Esophagus muscularis mucosa (tissue), 4 donors: ENCODE data around the gene SIK3. TPM values are rescaled to one million over a fixed set of nuclear protein-coding genes. Genes with fewer than 3 reads are reported as not detected.
A peak's percentile ranks its signal among the peaks of the same experiment; 100 is the strongest.

Source experiments
- DNase-seq: peaks from one replicate; pipeline ENCODE4 v3.0.0-alpha.2; 2017; ENCODE audit errors: extremely low spot score
- H3K27ac ChIP-seq, 4 donors: fragments of 200-600 bp; sonication (generic); replicated peaks in 1 of 4; 1 replicate in 3 of 4; 2 replicates in 1 of 4; pipeline ENCODE4 v1.5.1; 2016 to 2019; ENCODE audit warnings: mild to moderate bottlenecking in 1 of 4
- H3K27me3 ChIP-seq, 4 donors: fragments of 200-600 bp; sonication (generic); one replicate each; pipeline versions ENCODE4 v1.5.1 to v1.6.0; 2016 to 2019
- H3K36me3 ChIP-seq, 4 donors: fragments of 200-600 bp; sonication (generic); one replicate each; pipeline ENCODE4 v1.5.1; 2016 to 2019
- H3K4me1 ChIP-seq, 4 donors: fragments of 200-600 bp; sonication (generic); one replicate each; pipeline ENCODE4 v1.5.1; 2016 to 2019
- H3K4me3 ChIP-seq, 4 donors: fragments of 200-600 bp; sonication (generic); 1 replicate in 2 of 4; 2 replicates in 2 of 4; pipeline ENCODE4 v1.5.1; 2016 to 2019; ENCODE audit warnings: mild to moderate bottlenecking in 4 of 4, moderate library complexity in 1 of 4
- H3K9me3 ChIP-seq, 4 donors: fragments of 200-600 bp; sonication (generic); 1 replicate in 3 of 4; 2 replicates in 1 of 4; pipeline ENCODE4 v1.5.1; 2016 to 2019
- EP300 ChIP-seq: sonication (generic); formaldehyde crosslinking; IDR thresholded peaks from one replicate; pipeline ENCODE4 v1.6.1; 2017; ENCODE audit warnings: antibody characterized with exemption
- POLR2A ChIP-seq: fragments of 450-650 bp; IDR thresholded peaks from one replicate; pipeline ENCODE4 v1.6.1; 2017; ENCODE audit warnings: antibody characterized with exemption, moderate library complexity, mild to moderate bottlenecking, low read depth
- POLR2AphosphoS5 ChIP-seq, 2 donors: sonication (generic); formaldehyde crosslinking; IDR thresholded peaks; one replicate each; pipeline ENCODE4 v1.6.1; 2017; ENCODE audit warnings: antibody characterized with exemption in 2 of 2
- WGBS: methylation state at CpG from one replicate; pipeline ENCODE4 v1.1.5; 2018; 5-methylcytosine and 5-hydroxymethylcytosine counted together
- intact Hi-C: fragments of 100-400 bp; cut with DNase I; formaldehyde crosslinking; loops from one replicate; pipeline ENCODE4 v1.15.1; 2023
- total RNA-seq, 4 donors: library from RNA; depleted of rRNA; stranded (reverse); fragments of >200 nt; gene quantifications; one replicate each; pipeline versions ENCODE4 v1.1.0 to v1.2.1, GENCODE V29; 2016
- TF ChIP-seq, protein P1 (sequence below), 3 experiments: fragments of 200-600 bp in 2 of 3; fragments of 450-650 bp in 1 of 3; sonication (generic) in 2 of 3; IDR thresholded peaks; one replicate each; pipeline ENCODE4 v1.5.1; 2017 to 2019; ENCODE audit warnings: antibody characterized with exemption in 3 of 3, mild to moderate bottlenecking in 2 of 3, moderate library complexity in 1 of 3

The SIK3 gene
- total RNA-seq, 4 donors from 2014 or later = 39.5 to 53.5 (median 42.3) TPM

GRCh38 chr11:116935089-116935488, 163.1 kb downstream of the SIK3 start:
- TF ChIP-seq EP300 (no peak), POLR2AphosphoS5 (IDR thresholded peaks at IDR 0.05) (no peak), POLR2A (no peak)
- TF ChIP-seq, protein P1, sequence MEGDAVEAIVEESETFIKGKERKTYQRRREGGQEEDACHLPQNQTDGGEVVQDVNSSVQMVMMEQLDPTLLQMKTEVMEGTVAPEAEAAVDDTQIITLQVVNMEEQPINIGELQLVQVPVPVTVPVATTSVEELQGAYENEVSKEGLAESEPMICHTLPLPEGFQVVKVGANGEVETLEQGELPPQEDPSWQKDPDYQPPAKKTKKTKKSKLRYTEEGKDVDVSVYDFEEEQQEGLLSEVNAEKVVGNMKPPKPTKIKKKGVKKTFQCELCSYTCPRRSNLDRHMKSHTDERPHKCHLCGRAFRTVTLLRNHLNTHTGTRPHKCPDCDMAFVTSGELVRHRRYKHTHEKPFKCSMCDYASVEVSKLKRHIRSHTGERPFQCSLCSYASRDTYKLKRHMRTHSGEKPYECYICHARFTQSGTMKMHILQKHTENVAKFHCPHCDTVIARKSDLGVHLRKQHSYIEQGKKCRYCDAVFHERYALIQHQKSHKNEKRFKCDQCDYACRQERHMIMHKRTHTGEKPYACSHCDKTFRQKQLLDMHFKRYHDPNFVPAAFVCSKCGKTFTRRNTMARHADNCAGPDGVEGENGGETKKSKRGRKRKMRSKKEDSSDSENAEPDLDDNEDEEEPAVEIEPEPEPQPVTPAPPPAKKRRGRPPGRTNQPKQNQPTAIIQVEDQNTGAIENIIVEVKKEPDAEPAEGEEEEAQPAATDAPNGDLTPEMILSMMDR (IDR thresholded peaks at IDR 0.05) = no peak
- WGBS = 100% methylated on average over 1 of the region's 1 CpG

DNA sequence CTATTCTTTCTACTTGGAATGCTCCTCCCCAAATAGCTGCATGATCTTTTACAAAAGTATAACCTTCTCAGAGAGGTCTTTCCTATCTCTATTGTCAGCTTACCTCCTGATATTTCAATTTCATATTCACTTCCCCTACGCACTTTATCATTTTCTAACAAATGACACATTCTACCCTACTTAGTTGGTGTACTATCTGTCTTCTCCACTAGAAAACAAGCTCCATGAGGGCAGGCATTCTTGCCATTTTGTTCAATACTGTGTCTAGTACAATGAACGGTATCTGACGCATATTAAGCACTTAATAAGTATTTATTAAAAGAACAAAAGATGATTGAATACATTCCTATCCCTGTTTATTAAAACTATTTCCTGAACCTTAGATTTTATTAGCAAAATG, 164.3 kb downstream of the SIK3 start:
- Histone ChIP-seq H3K27ac (no peak overlapping the region), H3K4me3 (no peak overlapping the region), H3K4me1 (peaks cover 37 to 39% (median 38%) of the 10 kb centered on the region in 4 donors), H3K36me3 (peaks cover 0 to 11% (median 0%) of the 10 kb centered on the region in 4 donors), H3K9me3 (no peaks in the 10 kb centered on the region), H3K27me3 (no peaks in the 10 kb centered on the region)
- TF ChIP-seq EP300 = no peak
- TF ChIP-seq, protein P1 (IDR thresholded peaks at IDR 0.05) = no peak
- no peak for TF ChIP-seq POLR2AphosphoS5 (IDR thresholded peaks at IDR 0.05)
- TF ChIP-seq POLR2A = no peak
- 97% methylated on average over 3 of the region's 3 CpGs for WGBS
- intact Hi-C loops = no loop called here
- no peak for DNase-seq

More at GRCh38 chr11:116935089-116935488, 163.1 kb downstream of the SIK3 start:
- H3K27ac ChIP-seq = no peak overlapping the region
- H3K4me1 ChIP-seq = peaks cover 26 to 32% (median 27%) of the 10 kb centered on the region in 4 donors
- peaks cover 0 to 11% (median 0%) of the 10 kb centered on the region in 4 donors for H3K36me3 ChIP-seq
- no peak for DNase-seq
- H3K9me3 ChIP-seq = no peaks in the 10 kb centered on the region
- no peak overlapping the region for H3K4me3 ChIP-seq
- intact Hi-C loops = no loop called here
- no peaks in the 10 kb centered on the region for H3K27me3 ChIP-seq

GRCh38 chr11:116932181-116932580, 166.0 kb downstream of the SIK3 start:
- peaks cover 44 to 54% (median 48%) of the 10 kb centered on the region in 4 donors for H3K4me1 ChIP-seq
- H3K36me3 ChIP-seq = peaks cover 0 to 11% (median 0%) of the 10 kb centered on the region in 4 donors
- H3K4me3 ChIP-seq = no peak overlapping the region
- peak overlapping the region; percentile 49 to 70 (median 60) for H3K27ac ChIP-seq
- intact Hi-C loops = no loop called here
- no peak for DNase-seq
- TF ChIP-seq POLR2AphosphoS5 (IDR thresholded peaks at IDR 0.05) = no peak
- TF ChIP-seq, protein P1 (IDR thresholded peaks at IDR 0.05) = no peak
- TF ChIP-seq POLR2A = no peak
- TF ChIP-seq EP300 = no peak
- WGBS = 82% methylated on average over 7 of the region's 7 CpGs
- no peaks in the 10 kb centered on the region for H3K9me3 ChIP-seq
- H3K27me3 ChIP-seq = no peaks in the 10 kb centered on the region

GRCh38 chr11:116931206-116931953, 166.8 kb downstream of the SIK3 start:
- intact Hi-C loops = no loop called here
- 38% methylated on average over 7 of the region's 7 CpGs for WGBS
- Histone ChIP-seq H3K36me3 (peaks cover 0 to 12% (median 3%) of the 10 kb centered on the region in 4 donors), H3K27ac (peak overlapping the region; percentile 49 to 70 (median 60)), H3K4me1 (peaks cover 44 to 59% (median 48%) of the 10 kb centered on the region in 4 donors), H3K4me3 (no peak overlapping the region), H3K9me3 (no peaks in the 10 kb centered on the region), H3K27me3 (no peaks in the 10 kb centered on the region)
- no peak for DNase-seq
- TF ChIP-seq POLR2AphosphoS5 (IDR thresholded peaks at IDR 0.05) (no peak), POLR2A (no peak), EP300 (no peak)
- TF ChIP-seq, protein P1 (IDR thresholded peaks at IDR 0.05) = no peak
